VCaP (cell line): ENCODE measurements around the gene ALPK3.
"Not testable (repeated sequence)": the region's sequence is repeated elsewhere in the genome, so short reads cannot be mapped to it uniquely, and the experiment has no call there.

Experiments
- H3K27ac ChIP-seq: fragments of 450-650 bp; 2 replicates; pipeline ENCODE4 v1.5.1; 2017
- TF ChIP-seq, protein P1 (sequence below): fragments of 450-650 bp; conservative IDR thresholded peaks from 2 replicates; pipeline ENCODE4 v1.5.1; 2017; ENCODE audit warnings: mild to moderate bottlenecking, moderate library complexity

The ALPK3 gene

GRCh38 chr15:84874981-84875699 is 58.0 kb downstream of the ALPK3 start:
- TF ChIP-seq, protein P1, sequence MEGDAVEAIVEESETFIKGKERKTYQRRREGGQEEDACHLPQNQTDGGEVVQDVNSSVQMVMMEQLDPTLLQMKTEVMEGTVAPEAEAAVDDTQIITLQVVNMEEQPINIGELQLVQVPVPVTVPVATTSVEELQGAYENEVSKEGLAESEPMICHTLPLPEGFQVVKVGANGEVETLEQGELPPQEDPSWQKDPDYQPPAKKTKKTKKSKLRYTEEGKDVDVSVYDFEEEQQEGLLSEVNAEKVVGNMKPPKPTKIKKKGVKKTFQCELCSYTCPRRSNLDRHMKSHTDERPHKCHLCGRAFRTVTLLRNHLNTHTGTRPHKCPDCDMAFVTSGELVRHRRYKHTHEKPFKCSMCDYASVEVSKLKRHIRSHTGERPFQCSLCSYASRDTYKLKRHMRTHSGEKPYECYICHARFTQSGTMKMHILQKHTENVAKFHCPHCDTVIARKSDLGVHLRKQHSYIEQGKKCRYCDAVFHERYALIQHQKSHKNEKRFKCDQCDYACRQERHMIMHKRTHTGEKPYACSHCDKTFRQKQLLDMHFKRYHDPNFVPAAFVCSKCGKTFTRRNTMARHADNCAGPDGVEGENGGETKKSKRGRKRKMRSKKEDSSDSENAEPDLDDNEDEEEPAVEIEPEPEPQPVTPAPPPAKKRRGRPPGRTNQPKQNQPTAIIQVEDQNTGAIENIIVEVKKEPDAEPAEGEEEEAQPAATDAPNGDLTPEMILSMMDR: no peak
- H3K27ac ChIP-seq: no peak overlapping the region

DNA sequence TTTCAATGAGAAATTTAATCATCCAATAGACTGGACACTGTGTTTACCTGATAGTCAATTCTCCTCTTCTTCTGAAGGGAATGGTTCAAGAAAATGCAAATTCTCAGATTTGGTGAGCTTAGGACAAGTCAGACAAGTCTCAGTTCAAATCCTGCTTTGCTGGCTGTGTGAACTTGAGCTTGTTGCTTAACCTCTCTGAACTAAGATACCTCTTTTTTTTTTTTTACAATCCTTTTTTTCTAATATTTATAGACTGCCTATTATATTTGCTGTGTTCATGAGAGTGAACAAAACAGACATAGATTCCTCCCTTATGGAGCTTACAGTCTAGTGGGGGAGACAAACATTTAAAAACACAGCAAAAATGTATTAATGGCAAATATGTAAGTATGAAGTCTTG is 59.1 kb downstream of the ALPK3 start:
- H3K27ac ChIP-seq: no peak overlapping the region
- TF ChIP-seq, protein P1: no peak

GRCh38 chr15:84877701-84878100 is 60.5 kb downstream of the ALPK3 start:
- not testable (repeated sequence) for H3K27ac ChIP-seq

DNA sequence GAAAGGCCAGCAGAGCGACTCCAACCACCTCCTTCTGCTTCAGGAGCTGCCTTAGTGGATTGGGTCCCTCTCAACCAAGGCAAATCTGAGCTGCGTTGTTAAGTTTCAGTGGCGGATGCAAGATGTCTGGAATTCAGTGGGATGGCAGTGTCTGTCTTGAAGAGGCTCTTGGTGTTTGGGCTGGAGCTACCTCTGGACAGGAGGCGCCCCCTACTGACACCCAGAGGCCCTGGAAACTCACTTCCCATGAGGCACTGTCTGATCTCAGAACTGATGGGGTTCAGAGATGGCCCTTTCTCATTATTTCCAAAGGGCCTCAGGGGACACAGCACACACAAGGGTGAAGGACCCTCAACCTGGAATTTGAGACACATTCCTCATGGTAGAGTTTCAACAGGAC is 61.3 kb downstream of the ALPK3 start:
- TF ChIP-seq, protein P1: peak; percentile 89
- peak overlapping the region; percentile 31; the same call in 1 of the 2 replicates for H3K27ac ChIP-seq

DNA sequence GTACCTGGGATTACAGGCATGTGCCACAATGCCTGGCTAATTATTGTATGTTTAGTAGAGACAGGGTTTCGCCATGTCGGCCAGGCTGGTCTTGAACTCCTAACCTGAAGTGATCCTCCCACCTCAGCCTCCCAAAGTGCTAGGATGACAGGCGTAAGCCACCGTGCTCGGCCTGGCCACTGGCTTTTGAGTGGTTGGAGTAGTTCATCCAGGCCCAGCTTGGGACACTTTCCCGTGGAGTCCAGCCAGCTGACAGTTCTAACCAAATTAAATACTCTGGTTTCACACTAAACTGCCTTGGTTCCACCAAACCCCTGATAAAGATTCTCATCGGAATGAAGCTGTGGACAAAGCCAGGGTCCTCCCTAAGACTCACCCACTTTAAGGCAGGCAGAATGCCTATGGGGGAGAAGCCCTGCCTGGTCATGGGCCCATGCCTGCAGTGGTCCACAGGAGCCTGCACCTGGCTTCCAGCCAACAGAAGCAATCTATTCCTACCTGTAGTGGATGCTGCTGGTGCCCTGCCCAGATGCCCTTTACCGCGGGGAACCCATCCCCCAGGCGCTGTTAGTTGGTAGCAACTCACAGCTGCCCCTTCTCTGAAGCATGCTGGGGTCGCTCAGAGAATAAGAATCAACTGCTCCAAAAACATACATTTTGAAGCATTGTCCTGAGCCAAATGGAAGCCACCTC is 62.1 kb downstream of the ALPK3 start:
- peak overlapping the region; percentile 31; the same call in 1 of the 2 replicates for H3K27ac ChIP-seq
- TF ChIP-seq, protein P1: no peak

DNA sequence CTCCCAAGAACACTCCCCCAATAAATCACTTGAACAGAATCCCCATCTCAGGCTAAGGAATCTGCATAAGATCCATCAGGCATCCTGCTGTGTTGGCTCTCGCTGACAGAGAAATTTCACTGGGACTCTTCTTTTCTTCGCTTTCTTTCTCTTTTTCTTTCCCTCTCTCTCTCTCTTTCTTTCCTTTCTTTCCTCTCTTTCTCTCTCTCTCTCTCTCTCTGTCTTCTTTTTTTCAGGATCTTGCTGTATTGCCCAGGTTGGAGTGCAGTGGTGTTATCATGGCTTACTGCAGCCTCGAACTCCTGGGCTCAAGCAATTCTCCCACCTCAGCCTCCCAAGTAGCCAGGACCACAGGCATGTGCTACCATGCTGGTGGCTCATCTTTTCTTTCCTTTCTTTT is 62.9 kb downstream of the ALPK3 start:
- no peak overlapping the region for H3K27ac ChIP-seq
- TF ChIP-seq, protein P1: no peak

DNA sequence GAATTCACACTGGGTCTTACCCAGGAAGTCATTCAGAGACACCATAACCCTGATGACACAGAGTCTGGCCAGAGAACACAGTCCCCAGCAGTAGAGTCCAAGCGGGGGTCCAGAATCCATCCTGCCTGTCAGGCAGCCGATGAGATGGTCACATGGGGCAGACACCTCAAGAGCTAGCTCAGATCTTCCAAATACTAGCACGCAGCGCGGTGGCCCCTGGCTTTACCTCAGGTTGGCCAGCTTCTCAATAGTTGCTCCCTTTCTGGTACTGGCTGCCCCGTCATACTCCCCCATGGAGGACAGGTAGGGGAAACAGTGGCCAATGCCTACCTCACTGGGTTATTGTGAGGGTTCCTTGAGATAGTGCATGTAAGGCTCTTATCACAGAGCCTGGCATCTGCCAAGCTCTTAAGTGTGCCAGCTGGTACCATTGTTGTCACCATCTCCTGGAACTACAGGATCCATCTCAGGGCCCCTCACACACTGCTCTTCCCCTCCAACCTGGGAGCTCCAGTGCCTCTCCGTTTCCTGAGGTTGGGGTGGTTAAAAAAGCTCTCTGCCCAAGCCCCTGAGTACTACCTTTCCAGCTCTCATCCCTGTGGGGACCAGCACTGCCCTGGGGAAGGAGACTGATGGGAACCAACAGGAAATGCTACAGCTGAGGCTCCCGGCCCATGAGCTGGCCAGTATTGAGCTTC is 63.8 kb downstream of the ALPK3 start:
- TF ChIP-seq, protein P1: no peak
- H3K27ac ChIP-seq: no peak overlapping the region

DNA sequence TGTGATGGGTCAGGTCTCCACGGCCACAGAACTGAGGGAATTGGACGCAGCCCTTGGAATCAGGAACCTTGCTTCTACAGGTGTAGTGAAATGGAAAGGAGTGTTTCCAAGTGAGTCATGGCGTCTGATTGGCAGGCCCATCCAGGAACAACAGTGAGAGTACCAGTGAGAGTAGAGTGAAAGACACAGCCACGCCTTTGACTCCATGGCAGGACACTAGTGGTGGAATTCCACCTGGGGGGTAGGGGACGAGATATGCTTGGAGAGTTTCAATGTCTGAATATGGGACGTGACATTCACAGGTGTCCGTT is 64.3 kb downstream of the ALPK3 start:
- TF ChIP-seq, protein P1: no peak
- no peak overlapping the region for H3K27ac ChIP-seq
